COLO668 (cell line): ENCODE measurements around the gene MIS18A.

Source experiments
- DNase-seq: peaks from one replicate; lab custom pipeline; 2025; ENCODE audit not compliant: unreplicated experiment; lab: John Stamatoyannopoulos, UW

MIS18A gene

GRCh38 chr21:32256873-32257620 is 21.8 kb downstream of the MIS18A start:
- DNase-seq = no peak

GRCh38 chr21:32256251-32256650 is 22.6 kb downstream of the MIS18A start:
- no peak for DNase-seq

GRCh38 chr21:32253215-32253641 is 25.6 kb downstream of the MIS18A start:
- no peak for DNase-seq

GRCh38 chr21:32252136-32252535 is 26.7 kb downstream of the MIS18A start:
- no peak for DNase-seq

GRCh38 chr21:32249511-32250280 is 29.2 kb downstream of the MIS18A start:
- no peak for DNase-seq

- peak; percentile 11 for DNase-seq
Observed at GRCh38 chr21:32248571-32249461, 30.0 kb downstream of the MIS18A start.

- DNase-seq = no peak
Observed at GRCh38 chr21:32246571-32247140, 32.2 kb downstream of the MIS18A start.

- no peak for DNase-seq
Observed at GRCh38 chr21:32245971-32246370, 32.9 kb downstream of the MIS18A start.

GRCh38 chr21:32240851-32241687 is 37.8 kb downstream of the MIS18A start:
- no peak for DNase-seq

GRCh38 chr21:32239551-32239950 is 39.3 kb downstream of the MIS18A start:
- DNase-seq = no peak

GRCh38 chr21:32238063-32238462 is 40.8 kb downstream of the MIS18A start:
- DNase-seq = no peak

GRCh38 chr21:32237021-32237420 is 41.8 kb downstream of the MIS18A start:
- no peak for DNase-seq

- no peak for DNase-seq
Observed at GRCh38 chr21:32233722-32234301, 45.0 kb downstream of the MIS18A start.

- no peak for DNase-seq
Observed at GRCh38 chr21:32233055-32233546, 45.7 kb downstream of the MIS18A start.

GRCh38 chr21:32226444-32226843 is 52.4 kb downstream of the MIS18A start:
- DNase-seq = no peak
